K562 (cell line): ENCODE data around the gene DGCR8. TPM values are rescaled to one million over a fixed set of nuclear protein-coding genes. Genes with fewer than 3 reads are reported as not detected.

ENCODE experiments used
- BDP1 ChIP-seq: IDR thresholded peaks from 3 replicates; pipeline ENCODE4 v1.6.1; 2011; ENCODE audit not compliant: insufficient read length, insufficient read depth
- CREB1 ChIP-seq, 2 experiments: sonication (generic) in 1 of 2; formaldehyde crosslinking in 1 of 2; IDR thresholded peaks; 2 replicates each; pipeline versions ENCODE4 v1.6.1 to v1.8.0; 2012 to 2022; ENCODE audit warnings: inconsistent platforms in 1 of 2, mild to moderate bottlenecking in 1 of 2, missing genetic modification reagents in 1 of 2, moderate library complexity in 1 of 2
- FOXP1 ChIP-seq: sonication (generic); formaldehyde crosslinking; IDR thresholded peaks from 2 replicates; pipeline ENCODE4 v1.8.0; 2022; ENCODE audit warnings: mild to moderate bottlenecking, missing genetic modification reagents
- GTF2F1 ChIP-seq: IDR thresholded peaks from 2 replicates; pipeline ENCODE4 v1.6.1; 2011; ENCODE audit warnings: low read depth, low read length, improper control_type of control experiment
- HDAC8 ChIP-seq: fragments of 450-650 bp; IDR thresholded peaks from 2 replicates; pipeline ENCODE4 v1.6.1; 2016; ENCODE audit warnings: mild to moderate bottlenecking, missing genetic modification characterization, moderate library complexity, missing compliant biosample characterization
- HMGXB4 ChIP-seq: sonication (generic); formaldehyde crosslinking; IDR thresholded peaks from 2 replicates; pipeline ENCODE4 v1.8.1; 2023; ENCODE audit warnings: mild to moderate bottlenecking, missing genetic modification reagents
- HNRNPL ChIP-seq: fragments of 200-400 bp; formaldehyde crosslinking; IDR thresholded peaks from 2 replicates; pipeline ENCODE4 v1.6.1; 2017; ENCODE audit warnings: low read depth, mild to moderate bottlenecking, low read length
- ILK ChIP-seq: fragments of 450-650 bp; IDR thresholded peaks from 2 replicates; pipeline ENCODE4 v1.6.1; 2016; ENCODE audit warnings: missing genetic modification characterization, low read depth, mild to moderate bottlenecking, missing compliant biosample characterization, moderate library complexity, borderline replicate concordance
- IRF1 ChIP-seq: sonication (generic); formaldehyde crosslinking; IDR thresholded peaks from 2 replicates; pipeline ENCODE4 v1.8.0; 2022; ENCODE audit warnings: missing genetic modification reagents, mild to moderate bottlenecking, borderline replicate concordance
- MLLT1 ChIP-seq, 2 experiments: fragments of 450-650 bp; IDR thresholded peaks; 2 replicates each; pipeline ENCODE4 v1.6.1; 2016
- NR0B1 ChIP-seq: fragments of 450-650 bp; IDR thresholded peaks from one replicate; pipeline ENCODE4 v1.6.1; 2018; ENCODE audit warnings: mild to moderate bottlenecking, moderate library complexity; ENCODE audit not compliant: partially characterized antibody
- NR4A1 ChIP-seq, 2 experiments: fragments of 250-450 bp in 1 of 2; fragments of 450-650 bp in 1 of 2; sonication (Bioruptor Pico) in 1 of 2; IDR thresholded peaks; 2 replicates each; pipeline versions ENCODE4 v1.4.0 to v1.6.1; 2016 to 2020; ENCODE audit warnings: mild to moderate bottlenecking in 2 of 2, missing compliant biosample characterization in 1 of 2, missing genetic modification characterization in 1 of 2, moderate library complexity in 1 of 2
- RAD21 ChIP-seq, 2 experiments: fragments of 250-450 bp in 1 of 2; fragments of 450-650 bp in 1 of 2; sonication (Bioruptor Pico) in 1 of 2; formaldehyde crosslinking in 1 of 2; IDR thresholded peaks in 1 of 2; conservative IDR thresholded peaks in 1 of 2; 2 replicates each; pipeline versions ENCODE4 v1.4.0 to v1.8.0; 2020 to 2022; ENCODE audit warnings: mild to moderate bottlenecking in 2 of 2, moderate library complexity in 1 of 2
- SMC3 ChIP-seq: conservative IDR thresholded peaks from 2 replicates; pipeline ENCODE4 v1.6.1; 2011; ENCODE audit warnings: low read depth, low read length, improper control_type of control experiment; ENCODE audit not compliant: insufficient read depth
- SPI1 ChIP-seq: IDR thresholded peaks from 2 replicates; pipeline ENCODE4 v1.6.1; 2011; ENCODE audit warnings: low read depth, low read length, control low read depth, borderline replicate concordance
- TAF15 ChIP-seq: fragments of 200-400 bp; formaldehyde crosslinking; IDR thresholded peaks from 2 replicates; pipeline ENCODE4 v1.6.1; 2017; ENCODE audit warnings: mild to moderate bottlenecking, low read depth, low read length, moderate library complexity
- TAF7 ChIP-seq: fragments of 450-650 bp; IDR thresholded peaks from 2 replicates; pipeline ENCODE4 v1.6.1; 2016; ENCODE audit warnings: missing genetic modification characterization, missing compliant biosample characterization
- TBL1XR1 ChIP-seq, 2 experiments: IDR thresholded peaks; 2 replicates each; pipeline ENCODE4 v1.6.1; 2012; ENCODE audit warnings: improper control_type of control experiment in 2 of 2, low read length in 2 of 2, mild to moderate bottlenecking in 1 of 2
- THRA ChIP-seq: fragments of 450-650 bp; IDR thresholded peaks from 2 replicates; pipeline ENCODE4 v1.6.1; 2017; ENCODE audit warnings: mild to moderate bottlenecking, moderate library complexity
- ZNF408 ChIP-seq: fragments of 250-450 bp; sonication (Bioruptor Pico); IDR thresholded peaks from 2 replicates; pipeline ENCODE4 v1.4.0; 2020; ENCODE audit warnings: low read depth, mild to moderate bottlenecking, moderate library complexity
- ZNF75A ChIP-seq: fragments of 450-650 bp; formaldehyde crosslinking; IDR thresholded peaks from 2 replicates; pipeline ENCODE4 v1.4.0; 2020; ENCODE audit warnings: mild to moderate bottlenecking
- polyA plus RNA-seq, 8 experiments: library from polyadenylated mRNA; depleted of rRNA in 4 of 8; stranded (reverse) in 5 of 8; unstranded in 3 of 8; fragments of >200 nt; fragmentation: Nextera tagmentation in 2 of 8; fragmentation: Illumina TruSeq in 1 of 8; extraction: Ambion mirVana in 2 of 8; extraction: Trizol in 1 of 8; gene quantifications; 2 replicates each; pipeline versions ENCODE4 v1.2.1 to v1.2.3, GENCODE V29; 2011 to 2014; ENCODE audit warnings: inconsistent platforms in 1 of 8, missing spikeins in 1 of 8
- total RNA-seq, 7 experiments: library from RNA; depleted of rRNA in 6 of 7; stranded (reverse); fragments of >200 nt in 6 of 7; fragmentation: Illumina TruSeq in 2 of 7; extraction: Trizol in 2 of 7; gene quantifications; 2 replicates each; pipeline versions ENCODE4 v1.2.1 to v1.2.3, GENCODE V29; 2011 to 2021; ENCODE audit warnings: low replicate concordance in 1 of 7

DGCR8 gene
- total and polyA plus RNA-seq, 9 of the 15 experiments (the other 6 are each of a cell fraction or from before 2014, with no cell fraction given): 5.9 to 144 (median 80.1) TPM

GRCh38 chr22:20151276-20151588, 71.2 kb downstream of the DGCR8 start (continued):
- TF ChIP-seq ZNF408 (CRISPR knock-in tag): no peak
- no peak for TF ChIP-seq SMC3
- TF ChIP-seq BDP1: no peak
- no peak for TF ChIP-seq RAD21 (CRISPR knock-in tag; conservative IDR thresholded peaks at IDR 0.05 in 1 of 2, IDR thresholded peaks at IDR 0.05 in 1 of 2)
- TF ChIP-seq NR0B1: no peak
- no peak for TF ChIP-seq TAF7 (tag)
- no peak for TF ChIP-seq HMGXB4 (CRISPR knock-in tag)
- no peak for TF ChIP-seq THRA
- TF ChIP-seq TBL1XR1 (IDR thresholded peaks at IDR 0.05; ENCODE audit: low read length in 2 of 2): no peak
- no peak for TF ChIP-seq CREB1 (IDR thresholded peaks at IDR 0.05)
- no peak for TF ChIP-seq CREB1 (CRISPR knock-in tag; IDR thresholded peaks at IDR 0.05)
- TF ChIP-seq HDAC8 (tag): no peak
- no peak for TF ChIP-seq ILK (tag)
- TF ChIP-seq IRF1 (CRISPR knock-in tag): no peak
- no peak for TF ChIP-seq ZNF75A (CRISPR knock-in tag)
- TF ChIP-seq SPI1: no peak
- TF ChIP-seq FOXP1 (CRISPR knock-in tag): no peak
- TF ChIP-seq GTF2F1: no peak
- no peak for TF ChIP-seq TAF15
- TF ChIP-seq HNRNPL: no peak
- TF ChIP-seq MLLT1 (IDR thresholded peaks at IDR 0.05): no peak
- TF ChIP-seq NR4A1 (CRISPR knock-in tag; IDR thresholded peaks at IDR 0.05): no peak
- no peak for TF ChIP-seq NR4A1 (tag; IDR thresholded peaks at IDR 0.05)
